Measurements from ENCODE around the gene THSD4.

- TF ChIP-seq CTCF (IDR thresholded peaks at IDR 0.05; ENCODE audit: insufficient read depth, low read depth, low read length) (no peak), EZH2 (IDR thresholded peaks at IDR 0.05; ENCODE audit: insufficient read depth, low read length) (no peak)
These were observed 339.3 kb downstream of the THSD4 start for GRCh38 chr15:71454462-71454996.
